RWPE2 (cell line): ENCODE data around the gene LRRC28.

Experiments used
- ATAC-seq: fragments of 200-7000 bp; cut with Tn5 transposase; 3 replicates; pipeline ENCODE4 v1.9.1; 2021; ENCODE audit warnings: low read depth
- DNase-seq: peaks from one replicate; pipeline ENCODE4 v3.0.0-alpha.2; 2020; ENCODE audit warnings: low spot score
- H3K27ac ChIP-seq: fragments of 450-650 bp; 2 replicates; pipeline ENCODE4 v1.5.1; 2017; ENCODE audit warnings: mild to moderate bottlenecking; ENCODE audit not compliant: poor library complexity, severe bottlenecking
- H3K27me3 ChIP-seq: fragments of 250-450 bp; sonication (Bioruptor Pico); 2 replicates; pipeline ENCODE4 v1.5.1; 2021; ENCODE audit warnings: mild to moderate bottlenecking, moderate library complexity; ENCODE audit not compliant: insufficient read depth, poor library complexity, severe bottlenecking
- H3K36me3 ChIP-seq: fragments of 250-450 bp; sonication (Bioruptor Pico); 2 replicates; pipeline ENCODE4 v1.5.1; 2020; ENCODE audit warnings: low read depth, mild to moderate bottlenecking, moderate library complexity
- H3K4me1 ChIP-seq: fragments of 250-450 bp; sonication (Bioruptor Pico); 2 replicates; pipeline ENCODE4 v1.5.1; 2021; ENCODE audit warnings: mild to moderate bottlenecking, moderate library complexity; ENCODE audit not compliant: insufficient read depth, poor library complexity, severe bottlenecking
- H3K4me3 ChIP-seq: fragments of 250-450 bp; sonication (Bioruptor Pico); 2 replicates; pipeline ENCODE4 v1.5.1; 2021; ENCODE audit warnings: mild to moderate bottlenecking, moderate library complexity; ENCODE audit not compliant: severe bottlenecking
- H3K9me3 ChIP-seq: fragments of 250-450 bp; sonication (Bioruptor Pico); 2 replicates; pipeline ENCODE4 v1.5.1; 2021; ENCODE audit warnings: mild to moderate bottlenecking, moderate library complexity; ENCODE audit not compliant: severe bottlenecking
- TF ChIP-seq, protein P1 (sequence below): fragments of 450-650 bp; IDR thresholded peaks from one replicate; pipeline ENCODE4 v1.5.1; 2017; ENCODE audit warnings: mild to moderate bottlenecking, moderate library complexity; ENCODE audit not compliant: poor library complexity, severe bottlenecking

Gene LRRC28

DNA sequence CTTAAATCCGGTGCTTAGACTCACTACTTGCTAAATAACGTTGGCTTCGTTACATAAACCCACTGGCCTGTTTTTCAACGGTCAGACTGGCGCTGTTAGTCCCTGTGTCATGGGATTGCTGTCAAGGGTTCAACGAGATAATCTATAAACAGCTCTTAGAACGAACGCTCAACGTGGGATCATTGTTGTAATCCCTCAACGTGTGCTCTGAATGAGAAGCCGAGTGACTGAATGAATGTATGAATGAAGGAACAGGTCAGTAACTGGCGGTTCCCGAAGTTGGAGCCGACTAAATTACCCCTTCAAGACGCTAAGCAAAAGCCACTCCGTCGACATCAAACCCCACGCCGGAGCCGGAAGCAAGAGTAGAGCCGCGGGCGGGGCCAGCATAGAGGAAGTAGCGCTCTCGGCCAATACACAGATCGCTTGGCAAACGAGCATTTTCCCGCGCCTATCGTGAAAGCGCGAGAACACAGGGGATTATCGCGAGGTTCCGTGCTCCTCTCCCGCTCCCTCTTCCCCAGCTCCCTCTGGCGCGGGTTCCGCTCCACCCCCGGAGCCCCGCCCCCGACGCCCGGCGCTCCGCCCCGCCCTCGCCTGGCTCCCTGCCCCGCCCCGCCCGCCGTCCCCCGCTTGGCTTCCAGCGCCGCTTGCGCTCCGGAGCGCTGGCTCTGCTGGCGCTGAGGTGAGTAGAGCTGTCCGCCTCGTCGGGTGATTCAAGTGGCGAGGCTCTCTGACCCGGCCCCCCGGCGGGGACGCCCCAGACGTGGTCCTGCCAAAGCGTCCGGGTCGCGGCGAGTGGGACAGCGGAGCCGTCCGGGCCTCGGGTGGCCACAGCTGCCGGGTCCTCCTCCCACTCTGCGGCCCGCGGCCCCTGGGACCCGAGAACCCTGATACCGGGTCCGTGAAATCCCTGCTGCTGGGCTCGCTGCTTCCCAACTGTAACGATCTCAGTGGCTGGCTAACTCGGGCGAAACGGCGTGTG is at the start of gene LRRC28:
TSS of gene LRRC28 (plus strand) at position 625 of the 985 bp plus-strand sequence. CDS start 4,477 bp downstream, outside the sequence.
- peak within 1 kb of the TSS; percentile 71 for H3K27ac ChIP-seq
- TF ChIP-seq, protein P1, sequence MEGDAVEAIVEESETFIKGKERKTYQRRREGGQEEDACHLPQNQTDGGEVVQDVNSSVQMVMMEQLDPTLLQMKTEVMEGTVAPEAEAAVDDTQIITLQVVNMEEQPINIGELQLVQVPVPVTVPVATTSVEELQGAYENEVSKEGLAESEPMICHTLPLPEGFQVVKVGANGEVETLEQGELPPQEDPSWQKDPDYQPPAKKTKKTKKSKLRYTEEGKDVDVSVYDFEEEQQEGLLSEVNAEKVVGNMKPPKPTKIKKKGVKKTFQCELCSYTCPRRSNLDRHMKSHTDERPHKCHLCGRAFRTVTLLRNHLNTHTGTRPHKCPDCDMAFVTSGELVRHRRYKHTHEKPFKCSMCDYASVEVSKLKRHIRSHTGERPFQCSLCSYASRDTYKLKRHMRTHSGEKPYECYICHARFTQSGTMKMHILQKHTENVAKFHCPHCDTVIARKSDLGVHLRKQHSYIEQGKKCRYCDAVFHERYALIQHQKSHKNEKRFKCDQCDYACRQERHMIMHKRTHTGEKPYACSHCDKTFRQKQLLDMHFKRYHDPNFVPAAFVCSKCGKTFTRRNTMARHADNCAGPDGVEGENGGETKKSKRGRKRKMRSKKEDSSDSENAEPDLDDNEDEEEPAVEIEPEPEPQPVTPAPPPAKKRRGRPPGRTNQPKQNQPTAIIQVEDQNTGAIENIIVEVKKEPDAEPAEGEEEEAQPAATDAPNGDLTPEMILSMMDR: no peak
- peak within 1 kb of the TSS; percentile 78 for H3K4me3 ChIP-seq
- peak; percentile 86 for ATAC-seq
- no peaks in the 10 kb centered on the region for H3K27me3 ChIP-seq
- H3K9me3 ChIP-seq: no peaks in the 10 kb centered on the region
- no peaks in the 10 kb centered on the region for H3K36me3 ChIP-seq
- peaks cover 16% of the 10 kb centered on the region for H3K4me1 ChIP-seq
- DNase-seq: peak; percentile 99

DNA sequence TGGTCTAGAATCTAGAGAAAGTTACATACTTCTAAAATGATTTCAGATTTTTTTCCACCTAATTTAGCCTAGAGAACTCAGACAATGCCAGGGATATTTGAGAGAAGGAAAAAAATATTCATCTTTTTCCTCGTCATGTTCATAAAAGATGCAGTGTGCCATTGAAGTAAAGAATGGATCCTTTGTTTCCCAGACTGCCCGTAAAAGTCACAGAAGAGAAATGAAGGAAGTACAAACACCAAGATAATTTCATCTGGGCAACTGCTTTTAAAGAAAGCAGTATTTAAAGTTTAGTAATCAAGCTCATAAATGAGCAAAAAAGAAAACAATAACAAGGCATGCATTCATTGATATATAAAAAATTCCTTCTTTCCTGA is 49.1 kb upstream of the LRRC28 start:
- ATAC-seq: no peak
- TF ChIP-seq, protein P1: no peak
- no peak overlapping the region for H3K4me3 ChIP-seq
- H3K36me3 ChIP-seq: peaks cover 26% of the 10 kb centered on the region
- H3K9me3 ChIP-seq: no peaks in the 10 kb centered on the region
- no peaks in the 10 kb centered on the region for H3K4me1 ChIP-seq
- H3K27ac ChIP-seq: no peak overlapping the region
- DNase-seq: no peak
- H3K27me3 ChIP-seq: no peaks in the 10 kb centered on the region

DNA sequence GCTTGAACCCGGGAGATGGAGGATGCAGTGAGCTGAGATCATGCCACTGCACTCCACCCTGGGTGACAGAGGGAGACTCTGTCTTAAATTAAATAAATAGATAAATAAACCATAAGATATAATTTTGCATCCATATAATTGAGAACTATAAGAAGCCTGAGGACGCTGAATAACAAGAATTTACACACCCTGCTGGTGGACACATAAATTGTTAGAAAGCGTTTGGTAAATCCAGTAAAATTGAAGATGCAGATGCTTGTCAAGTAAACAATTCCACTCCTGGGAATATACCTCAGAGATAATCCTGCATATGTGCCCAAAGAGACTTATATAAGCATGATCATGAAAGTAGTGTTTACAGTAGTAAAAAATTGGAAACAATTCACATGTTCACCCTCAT is 43.6 kb upstream of the LRRC28 start:
- Histone ChIP-seq H3K4me1 (no peaks in the 10 kb centered on the region), H3K36me3 (peaks cover 30% of the 10 kb centered on the region; the same call in 1 of the 2 replicates), H3K9me3 (no peaks in the 10 kb centered on the region), H3K4me3 (no peak overlapping the region), H3K27ac (no peak overlapping the region), H3K27me3 (no peaks in the 10 kb centered on the region)
- ATAC-seq (no peak), DNase-seq (no peak)
- TF ChIP-seq, protein P1: peak; percentile 9

DNA sequence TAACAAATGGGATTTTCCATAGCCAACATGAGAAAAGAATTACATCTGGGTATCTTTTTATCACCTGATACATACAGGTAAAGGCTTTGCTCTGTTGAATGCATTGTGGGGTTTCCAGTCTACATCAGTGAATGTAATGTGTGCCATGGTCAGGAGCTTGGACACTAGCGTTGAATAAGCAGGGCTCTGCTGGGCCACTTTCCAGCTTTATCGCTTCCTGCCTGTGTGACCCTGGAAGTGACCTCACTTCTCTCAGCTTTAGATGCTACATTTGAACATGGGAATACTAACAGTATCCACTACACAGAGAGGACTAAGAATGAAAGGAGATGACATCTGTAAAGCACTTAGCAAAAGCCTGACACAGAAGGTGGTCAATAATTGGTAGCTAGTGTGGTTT is 42.0 kb upstream of the LRRC28 start:
- no peak for ATAC-seq
- H3K27me3 ChIP-seq: no peaks in the 10 kb centered on the region
- no peak overlapping the region for H3K4me3 ChIP-seq
- H3K9me3 ChIP-seq: no peaks in the 10 kb centered on the region
- TF ChIP-seq, protein P1: no peak
- no peak overlapping the region for H3K27ac ChIP-seq
- peaks cover 30% of the 10 kb centered on the region; the same call in 1 of the 2 replicates for H3K36me3 ChIP-seq
- H3K4me1 ChIP-seq: no peaks in the 10 kb centered on the region
- DNase-seq: no peak

DNA sequence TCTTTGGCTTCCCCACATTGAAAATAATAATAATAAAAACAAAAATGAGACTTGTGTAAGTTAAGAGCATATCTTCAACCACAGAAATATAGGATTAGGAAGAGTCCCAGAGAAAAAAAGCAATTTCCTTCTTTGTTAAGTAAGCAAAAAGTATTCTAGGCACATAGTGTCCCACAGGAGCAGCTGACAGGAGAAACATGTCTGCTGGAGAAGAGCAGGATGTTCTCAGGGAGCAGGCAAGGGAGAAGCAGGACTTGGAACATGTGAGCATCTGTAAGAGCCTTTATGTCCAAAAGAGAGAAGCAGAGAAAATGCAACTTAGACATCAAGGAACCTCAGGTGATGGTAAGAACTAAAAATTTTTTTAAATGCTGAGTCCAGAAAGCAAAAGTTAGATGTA is 40.9 kb upstream of the LRRC28 start:
- ATAC-seq (no peak), DNase-seq (no peak)
- H3K27ac ChIP-seq: no peak overlapping the region
- peaks cover 35% of the 10 kb centered on the region for H3K36me3 ChIP-seq
- H3K4me1 ChIP-seq: no peaks in the 10 kb centered on the region
- no peak overlapping the region for H3K4me3 ChIP-seq
- TF ChIP-seq, protein P1: no peak
- no peaks in the 10 kb centered on the region for H3K27me3 ChIP-seq
- no peaks in the 10 kb centered on the region for H3K9me3 ChIP-seq
